HepG2 (cell line): ENCODE data around the gene MAPK11. TPM values are rescaled to one million over a fixed set of nuclear protein-coding genes. Genes with fewer than 3 reads are reported as not detected.

Experiments
- ATM ChIP-seq: fragments of 450-650 bp; IDR thresholded peaks from 2 replicates; pipeline ENCODE4 v1.7.1; 2017; ENCODE audit warnings: mild to moderate bottlenecking, borderline replicate concordance
- CENPX ChIP-seq: sonication (generic); formaldehyde crosslinking; IDR thresholded peaks from 2 replicates; pipeline ENCODE4 v1.9.0; 2021; ENCODE audit warnings: mild to moderate bottlenecking, missing genetic modification reagents, moderate library complexity
- CREM ChIP-seq, 2 experiments: sonication (generic) in 1 of 2; formaldehyde crosslinking in 1 of 2; IDR thresholded peaks; 2 replicates each; pipeline versions ENCODE4 v1.4.0 to v1.6.1; 2016 to 2020; ENCODE audit warnings: antibody characterized with exemption in 1 of 2, mild to moderate bottlenecking in 1 of 2, missing genetic modification reagents in 1 of 2
- EED ChIP-seq: sonication (generic); formaldehyde crosslinking; IDR thresholded peaks from 2 replicates; pipeline ENCODE4 v1.5.0; 2020; ENCODE audit warnings: mild to moderate bottlenecking, missing genetic modification reagents
- ETV5 ChIP-seq: IDR thresholded peaks from 2 replicates; pipeline ENCODE4 v1.6.1; 2018; ENCODE audit warnings: missing biosample characterization, missing genetic modification reagents, inconsistent platforms, borderline replicate concordance
- FOSL2 ChIP-seq: sonication (generic); formaldehyde crosslinking; IDR thresholded peaks from 2 replicates; pipeline ENCODE4 v1.4.0; 2020; ENCODE audit warnings: missing genetic modification reagents
- FOXJ3 ChIP-seq: sonication (generic); formaldehyde crosslinking; IDR thresholded peaks from 2 replicates; pipeline ENCODE4 v1.4.0; 2020; ENCODE audit warnings: missing genetic modification reagents, mild to moderate bottlenecking, borderline replicate concordance
- GABPA ChIP-seq, 2 experiments: IDR thresholded peaks; 2 replicates each; pipeline ENCODE4 v1.6.1; 2011 to 2016; ENCODE audit warnings: low read depth in 2 of 2, low read length in 1 of 2, missing biosample characterization in 1 of 2, missing genetic modification characterization in 1 of 2
- HMGA1 ChIP-seq: sonication (generic); formaldehyde crosslinking; conservative IDR thresholded peaks from 2 replicates; pipeline ENCODE4 v1.4.0; 2020; ENCODE audit warnings: missing genetic modification reagents
- HNRNPL ChIP-seq: fragments of 200-400 bp; formaldehyde crosslinking; IDR thresholded peaks from 2 replicates; pipeline ENCODE4 v1.6.1; 2017; ENCODE audit warnings: mild to moderate bottlenecking, low read depth, low read length
- ONECUT2 ChIP-seq: sonication (generic); formaldehyde crosslinking; IDR thresholded peaks from 2 replicates; pipeline ENCODE4 v1.4.0; 2020; ENCODE audit warnings: missing genetic modification reagents
- PLRG1 ChIP-seq: fragments of 450-650 bp; conservative IDR thresholded peaks from 2 replicates; pipeline ENCODE4 v1.6.1; 2016
- PRMT3 ChIP-seq: sonication (generic); formaldehyde crosslinking; IDR thresholded peaks from 2 replicates; pipeline ENCODE4 v1.8.1; 2022; ENCODE audit warnings: low read depth, mild to moderate bottlenecking, moderate library complexity, missing genetic modification reagents, borderline replicate concordance
- SRSF1 ChIP-seq: fragments of 200-400 bp; formaldehyde crosslinking; optimal IDR thresholded peaks from 2 replicates; pipeline ENCODE3; 2017; ENCODE audit warnings: mild to moderate bottlenecking, low read depth, low read length, moderate library complexity
- TBP ChIP-seq: sonication (generic); formaldehyde crosslinking; IDR thresholded peaks from 2 replicates; pipeline ENCODE4 v1.5.0; 2020; ENCODE audit warnings: missing genetic modification reagents
- TBX2 ChIP-seq: sonication (generic); formaldehyde crosslinking; IDR thresholded peaks from 2 replicates; pipeline ENCODE4 v1.5.0; 2020; ENCODE audit warnings: missing genetic modification reagents, mild to moderate bottlenecking, borderline replicate concordance
- U2AF2 ChIP-seq: fragments of 200-400 bp; formaldehyde crosslinking; IDR thresholded peaks from 2 replicates; pipeline ENCODE4 v1.6.1; 2017; ENCODE audit warnings: low read depth, mild to moderate bottlenecking, low read length
- ZFP90 ChIP-seq: sonication (generic); formaldehyde crosslinking; IDR thresholded peaks from 2 replicates; pipeline ENCODE4 v1.8.0; 2022; ENCODE audit warnings: missing genetic modification reagents, mild to moderate bottlenecking, inconsistent platforms, borderline replicate concordance
- ZNF101 ChIP-seq: sonication (generic); formaldehyde crosslinking; IDR thresholded peaks from 2 replicates; pipeline ENCODE4 v1.4.0; 2020; ENCODE audit warnings: mild to moderate bottlenecking, low read depth, missing genetic modification reagents, borderline replicate concordance
- ZNF331 ChIP-seq: sonication (generic); formaldehyde crosslinking; IDR thresholded peaks from 2 replicates; pipeline ENCODE4 v1.4.0; 2020; ENCODE audit warnings: missing genetic modification reagents
- ZNF446 ChIP-seq: sonication (generic); formaldehyde crosslinking; IDR thresholded peaks from 2 replicates; pipeline ENCODE4 v1.5.0; 2020; ENCODE audit warnings: mild to moderate bottlenecking, missing genetic modification reagents
- ZNF749 ChIP-seq: sonication (generic); formaldehyde crosslinking; IDR thresholded peaks from 2 replicates; pipeline ENCODE4 v1.8.0; 2022; ENCODE audit warnings: mild to moderate bottlenecking, missing genetic modification reagents, moderate library complexity, borderline replicate concordance
- ZNF761 ChIP-seq: sonication (generic); formaldehyde crosslinking; conservative IDR thresholded peaks from 2 replicates; pipeline ENCODE4 v1.4.0; 2020; ENCODE audit warnings: mild to moderate bottlenecking, missing genetic modification reagents
- ZSCAN25 ChIP-seq: sonication (generic); formaldehyde crosslinking; IDR thresholded peaks from 2 replicates; pipeline ENCODE4 v1.8.0; 2022; ENCODE audit warnings: mild to moderate bottlenecking, missing genetic modification reagents
- polyA plus RNA-seq, 8 experiments: library from polyadenylated mRNA; depleted of rRNA in 3 of 8; stranded (reverse) in 7 of 8; unstranded in 1 of 8; fragments of >200 nt; fragmentation: Illumina TruSeq in 4 of 8; extraction: Trizol in 4 of 8; gene quantifications; 2 replicates each; pipeline versions ENCODE4 v1.2.1 to v1.2.3, GENCODE V29; 2011 to 2016; ENCODE audit warnings: low read depth in 4 of 8, missing spikeins in 1 of 8, mixed read lengths in 1 of 8; ENCODE audit not compliant: insufficient read depth in 1 of 8
- total RNA-seq, 5 experiments: library from RNA; depleted of rRNA; stranded (reverse); fragments of >200 nt; fragmentation: Illumina TruSeq; extraction: Trizol; gene quantifications; 2 replicates each; pipeline ENCODE4 v1.2.3, GENCODE V29; 2016; ENCODE audit warnings: low read depth in 1 of 5
- TF ChIP-seq, protein P1 (sequence below): sonication (generic); formaldehyde crosslinking; IDR thresholded peaks from 2 replicates; pipeline ENCODE4 v1.4.0; 2020; ENCODE audit warnings: mild to moderate bottlenecking, low read depth, missing genetic modification reagents
- TF ChIP-seq, protein P2 (sequence below): sonication (generic); formaldehyde crosslinking; IDR thresholded peaks from 2 replicates; pipeline ENCODE4 v1.4.0; 2020; ENCODE audit warnings: mild to moderate bottlenecking, missing genetic modification reagents
- TF ChIP-seq, protein P3 (sequence below): sonication (generic); formaldehyde crosslinking; IDR thresholded peaks from 2 replicates; pipeline ENCODE4 v1.5.0; 2020; ENCODE audit warnings: missing genetic modification reagents, mild to moderate bottlenecking, borderline replicate concordance

Gene MAPK11
- total and polyA plus RNA-seq, 2 of the 13 experiments (the other 11 are each of a cell fraction or from before 2014, with no cell fraction given) = 0.15 to 0.17 TPM

DNA sequence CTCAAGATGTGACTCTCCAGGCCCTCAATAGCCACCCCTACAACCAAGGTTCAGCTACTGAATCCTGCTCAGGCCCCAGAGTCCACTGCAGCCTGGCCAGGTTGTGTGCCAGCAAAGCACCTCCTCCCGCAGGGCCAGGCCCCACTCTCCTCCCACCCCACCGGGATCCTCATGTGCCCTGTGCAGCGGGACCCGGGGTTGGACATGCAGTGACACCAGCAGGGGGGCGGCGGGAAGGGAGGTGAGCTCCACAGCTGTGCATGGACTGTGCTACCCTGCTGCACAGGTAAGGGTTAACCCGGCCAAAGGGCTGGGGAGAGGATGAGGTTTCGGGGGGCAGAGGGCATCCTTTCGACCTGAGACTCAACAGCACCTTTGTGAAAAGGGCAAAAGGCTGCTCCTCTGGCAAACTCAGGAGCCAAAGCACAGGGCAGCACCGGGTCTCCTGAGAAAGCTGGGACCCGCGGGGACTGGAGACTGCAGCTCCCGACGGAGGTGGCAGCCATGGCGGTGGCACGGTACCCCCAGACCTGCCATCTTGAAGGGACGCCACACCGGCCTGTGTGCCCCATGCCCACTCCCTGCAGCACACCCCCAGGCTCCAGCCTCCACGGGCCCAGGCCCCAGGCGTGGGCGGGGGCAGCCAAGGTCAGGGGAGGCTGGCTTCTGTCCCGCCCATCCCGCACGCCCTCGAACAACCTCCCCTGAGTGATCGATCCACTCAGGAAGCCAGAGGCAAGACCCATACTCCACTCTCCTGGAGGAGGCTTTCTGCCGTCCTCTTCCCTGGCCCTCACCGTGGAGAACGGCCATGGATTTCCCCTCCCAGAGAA, 26.7 kb upstream of the MAPK11 start (continued):
- no peak for TF ChIP-seq ZNF101 (CRISPR knock-in tag)
- TF ChIP-seq GABPA (IDR thresholded peaks at IDR 0.05; ENCODE audit: low read depth, low read length) = no peak
- no peak for TF ChIP-seq GABPA (CRISPR knock-in tag; IDR thresholded peaks at IDR 0.05; ENCODE audit: low read depth)
- TF ChIP-seq ZFP90 = no peak
- TF ChIP-seq, protein P1, sequence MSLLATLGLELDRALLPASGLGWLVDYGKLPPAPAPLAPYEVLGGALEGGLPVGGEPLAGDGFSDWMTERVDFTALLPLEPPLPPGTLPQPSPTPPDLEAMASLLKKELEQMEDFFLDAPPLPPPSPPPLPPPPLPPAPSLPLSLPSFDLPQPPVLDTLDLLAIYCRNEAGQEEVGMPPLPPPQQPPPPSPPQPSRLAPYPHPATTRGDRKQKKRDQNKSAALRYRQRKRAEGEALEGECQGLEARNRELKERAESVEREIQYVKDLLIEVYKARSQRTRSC (CRISPR knock-in tag) = no peak
- TF ChIP-seq, protein P2, sequence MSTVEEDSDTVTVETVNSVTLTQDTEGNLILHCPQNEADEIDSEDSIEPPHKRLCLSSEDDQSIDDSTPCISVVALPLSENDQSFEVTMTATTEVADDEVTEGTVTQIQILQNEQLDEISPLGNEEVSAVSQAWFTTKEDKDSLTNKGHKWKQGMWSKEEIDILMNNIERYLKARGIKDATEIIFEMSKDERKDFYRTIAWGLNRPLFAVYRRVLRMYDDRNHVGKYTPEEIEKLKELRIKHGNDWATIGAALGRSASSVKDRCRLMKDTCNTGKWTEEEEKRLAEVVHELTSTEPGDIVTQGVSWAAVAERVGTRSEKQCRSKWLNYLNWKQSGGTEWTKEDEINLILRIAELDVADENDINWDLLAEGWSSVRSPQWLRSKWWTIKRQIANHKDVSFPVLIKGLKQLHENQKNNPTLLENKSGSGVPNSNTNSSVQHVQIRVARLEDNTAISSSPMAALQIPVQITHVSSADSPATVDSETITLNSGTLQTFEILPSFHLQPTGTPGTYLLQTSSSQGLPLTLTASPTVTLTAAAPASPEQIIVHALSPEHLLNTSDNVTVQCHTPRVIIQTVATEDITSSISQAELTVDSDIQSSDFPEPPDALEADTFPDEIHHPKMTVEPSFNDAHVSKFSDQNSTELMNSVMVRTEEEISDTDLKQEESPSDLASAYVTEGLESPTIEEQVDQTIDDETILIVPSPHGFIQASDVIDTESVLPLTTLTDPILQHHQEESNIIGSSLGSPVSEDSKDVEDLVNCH (CRISPR knock-in tag) = no peak
- TF ChIP-seq TBP (CRISPR knock-in tag) = no peak
- no peak for TF ChIP-seq PLRG1
- TF ChIP-seq FOSL2 (CRISPR knock-in tag) = no peak
- TF ChIP-seq ZNF749 = no peak
- TF ChIP-seq ETV5 (CRISPR knock-in tag) = peak; percentile 62; the same call in 1 of the 2 replicates
- TF ChIP-seq ZSCAN25 (CRISPR knock-in tag) = peak; percentile 98
- TF ChIP-seq ONECUT2 = peak; percentile 87
- TF ChIP-seq HNRNPL = peak; percentile 84
- TF ChIP-seq SRSF1 = no peak
- no peak for TF ChIP-seq PRMT3 (CRISPR knock-in tag)
- no peak for TF ChIP-seq EED
- no peak for TF ChIP-seq FOXJ3 (CRISPR knock-in tag)
- no peak for TF ChIP-seq ZNF761 (CRISPR knock-in tag)
- TF ChIP-seq ATM = no peak
- TF ChIP-seq U2AF2 = no peak
- TF ChIP-seq ZNF331 = no peak
- no peak for TF ChIP-seq ZNF446
- TF ChIP-seq, protein P3, sequence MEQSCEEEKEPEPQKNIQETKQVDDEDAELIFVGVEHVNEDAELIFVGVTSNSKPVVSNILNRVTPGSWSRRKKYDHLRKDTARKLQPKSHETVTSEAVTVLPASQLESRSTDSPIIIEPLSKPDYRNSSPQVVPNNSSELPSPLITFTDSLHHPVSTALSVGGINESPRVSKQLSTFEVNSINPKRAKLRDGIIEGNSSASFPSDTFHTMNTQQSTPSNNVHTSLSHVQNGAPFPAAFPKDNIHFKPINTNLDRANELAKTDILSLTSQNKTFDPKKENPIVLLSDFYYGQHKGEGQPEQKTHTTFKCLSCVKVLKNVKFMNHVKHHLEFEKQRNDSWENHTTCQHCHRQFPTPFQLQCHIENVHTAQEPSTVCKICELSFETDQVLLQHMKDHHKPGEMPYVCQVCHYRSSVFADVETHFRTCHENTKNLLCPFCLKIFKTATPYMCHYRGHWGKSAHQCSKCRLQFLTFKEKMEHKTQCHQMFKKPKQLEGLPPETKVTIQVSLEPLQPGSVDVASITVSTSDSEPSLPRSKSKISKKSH (CRISPR knock-in tag) = no peak
- no peak for TF ChIP-seq CENPX (CRISPR knock-in tag)
- peak; percentile 30; the same call in 1 of the 2 replicates for TF ChIP-seq TBX2 (CRISPR knock-in tag)
- no peak for TF ChIP-seq HMGA1 (CRISPR knock-in tag)
- no peak for TF ChIP-seq CREM (IDR thresholded peaks at IDR 0.05)
- no peak for TF ChIP-seq CREM (CRISPR knock-in tag; IDR thresholded peaks at IDR 0.05)
